Stomach smooth muscle (tissue), 2 donors: ENCODE measurements around the gene ACP5.
"Not testable (repeated sequence)": the region's sequence is repeated elsewhere in the genome, so short reads cannot be mapped to it uniquely, and the experiment has no call there.

Experiments used
- H3K27ac ChIP-seq: one replicate; pipeline ENCODE4 v1.7.0; 2013; ENCODE audit warnings: mild to moderate bottlenecking, low read length, inconsistent platforms
- H3K27me3 ChIP-seq, 2 donors: one replicate each; pipeline ENCODE4 v1.7.0; 2013; ENCODE audit warnings: low read length in 2 of 2; ENCODE audit not compliant: insufficient read depth in 2 of 2, control insufficient read depth in 1 of 2
- H3K36me3 ChIP-seq, 2 donors: one replicate each; pipeline ENCODE4 v1.7.0; 2013; ENCODE audit warnings: low read length in 2 of 2; ENCODE audit not compliant: control insufficient read depth in 2 of 2, insufficient read depth in 2 of 2
- H3K4me1 ChIP-seq: one replicate; pipeline ENCODE4 v1.7.0; 2013; ENCODE audit warnings: low read length; ENCODE audit not compliant: control insufficient read depth, insufficient read depth
- H3K4me3 ChIP-seq, 2 donors: one replicate each; pipeline ENCODE4 v1.7.0; 2013; ENCODE audit warnings: low read length in 2 of 2
- H3K9ac ChIP-seq, 2 donors: one replicate each; pipeline ENCODE4 v1.7.0; 2013; ENCODE audit warnings: low read length in 2 of 2, mild to moderate bottlenecking in 1 of 2
- H3K9me3 ChIP-seq, 2 donors: one replicate each; pipeline ENCODE4 v1.7.0; 2013; ENCODE audit warnings: low read length in 2 of 2; ENCODE audit not compliant: control insufficient read depth in 2 of 2
- donor health status: healthy.
- donor health status: Pancreatic carcinoma.

ACP5 gene

GRCh38 chr19:11577451-11578257 lies at the start of gene ACP5:
TSS of gene ACP5 (minus strand) at chr19:11577645. CDS start at chr19:11577317, 328 bp downstream.
- Histone ChIP-seq H3K36me3 (no peaks in the 10 kb centered on the region), H3K9ac (peak within 1 kb of the TSS in 1 of 2 donors; percentile 20), H3K27me3 (peaks cover 7 to 12% of the 10 kb centered on the region in 2 donors), H3K4me3 (peak within 1 kb of the TSS; percentile 13 to 57), H3K9me3 (no peaks in the 10 kb centered on the region), H3K4me1 (peaks cover 6% of the 10 kb centered on the region), H3K27ac (no peak within 1 kb of the TSS)

- no peaks in the 10 kb centered on the region for H3K9me3 ChIP-seq
- H3K27me3 ChIP-seq, result no peaks in the 10 kb centered on the region
- H3K36me3 ChIP-seq, result peaks cover 0 to 2% of the 10 kb centered on the region in 2 donors
- peaks cover 3% of the 10 kb centered on the region for H3K4me1 ChIP-seq
- H3K27ac ChIP-seq, result no peak overlapping the region
- no peak overlapping the region for H3K9ac ChIP-seq
- no peak overlapping the region for H3K4me3 ChIP-seq
These were observed 48.8 kb upstream of the ACP5 start for GRCh38 chr19:11626252-11626651.

- Histone ChIP-seq H3K27me3 (no peaks in the 10 kb centered on the region), H3K9ac (no peak overlapping the region), H3K27ac (no peak overlapping the region), H3K4me3 (no peak overlapping the region), H3K9me3 (no peaks in the 10 kb centered on the region), H3K36me3 (peaks cover 14% of the 10 kb centered on the region in 2 donors), H3K4me1 (peaks cover 3% of the 10 kb centered on the region)
These were observed 46.6 kb upstream of the ACP5 start for GRCh38 chr19:11624069-11624463.

- not testable (repeated sequence) for H3K9ac ChIP-seq, H3K4me1 ChIP-seq, H3K4me3 ChIP-seq, H3K9me3 ChIP-seq, H3K27me3 ChIP-seq, H3K27ac ChIP-seq
- peaks cover 26 to 29% of the 10 kb centered on the region in 2 donors for H3K36me3 ChIP-seq
These were observed 45.0 kb upstream of the ACP5 start for GRCh38 chr19:11622401-11622800.

- peaks cover 3% of the 10 kb centered on the region for H3K4me1 ChIP-seq
- no peak overlapping the region for H3K27ac ChIP-seq
- no peaks in the 10 kb centered on the region for H3K27me3 ChIP-seq
- peaks cover 40 to 41% of the 10 kb centered on the region in 2 donors for H3K36me3 ChIP-seq
- peaks cover 6 to 12% of the 10 kb centered on the region in 2 donors for H3K9me3 ChIP-seq
- no peak overlapping the region for H3K9ac ChIP-seq
- H3K4me3 ChIP-seq, result no peak overlapping the region
These were observed 43.1 kb upstream of the ACP5 start for GRCh38 chr19:11620553-11620952.

- Histone ChIP-seq H3K9me3 (peaks cover 6 to 12% of the 10 kb centered on the region in 2 donors), H3K4me3 (no peak overlapping the region), H3K4me1 (no peaks in the 10 kb centered on the region), H3K9ac (no peak overlapping the region), H3K36me3 (peaks cover 45 to 46% of the 10 kb centered on the region in 2 donors), H3K27me3 (no peaks in the 10 kb centered on the region), H3K27ac (no peak overlapping the region)
These were observed 40.0 kb upstream of the ACP5 start for GRCh38 chr19:11617180-11618062.

GRCh38 chr19:11612816-11613511 lies 35.5 kb upstream of the ACP5 start:
- H3K9ac ChIP-seq, result no peak overlapping the region
- H3K36me3 ChIP-seq, result peaks cover 22 to 28% of the 10 kb centered on the region in 2 donors
- no peak overlapping the region for H3K4me3 ChIP-seq
- H3K4me1 ChIP-seq, result no peaks in the 10 kb centered on the region
- no peak overlapping the region for H3K27ac ChIP-seq
- peaks cover 6 to 8% of the 10 kb centered on the region in 2 donors for H3K9me3 ChIP-seq
- no peaks in the 10 kb centered on the region for H3K27me3 ChIP-seq

GRCh38 chr19:11611730-11612129 lies 34.3 kb upstream of the ACP5 start:
- H3K36me3 ChIP-seq, result peaks cover 9 to 15% of the 10 kb centered on the region in 2 donors
- no peaks in the 10 kb centered on the region for H3K4me1 ChIP-seq
- no peaks in the 10 kb centered on the region for H3K27me3 ChIP-seq
- H3K4me3 ChIP-seq, result no peak overlapping the region
- peaks cover 0 to under 1% of the 10 kb centered on the region in 2 donors for H3K9me3 ChIP-seq
- no peak overlapping the region for H3K27ac ChIP-seq
- no peak overlapping the region for H3K9ac ChIP-seq

GRCh38 chr19:11606484-11606883 lies 29.0 kb upstream of the ACP5 start:
- Histone ChIP-seq H3K27ac (no peak overlapping the region), H3K9ac (no peak overlapping the region), H3K27me3 (no peaks in the 10 kb centered on the region), H3K36me3 (peaks cover 6 to 7% of the 10 kb centered on the region in 2 donors), H3K9me3 (no peaks in the 10 kb centered on the region), H3K4me3 (no peak overlapping the region), H3K4me1 (no peaks in the 10 kb centered on the region)

GRCh38 chr19:11599704-11600103 lies 22.3 kb upstream of the ACP5 start:
- H3K27me3 ChIP-seq, H3K9ac ChIP-seq, H3K4me3 ChIP-seq, H3K27ac ChIP-seq, H3K9me3 ChIP-seq, H3K36me3 ChIP-seq, H3K4me1 ChIP-seq: not testable (repeated sequence)
